Astrocyte of the spinal cord (primary cell): ENCODE results near the gene PRKCH.

Experiments used
- DNase-seq: peaks from one replicate; pipeline ENCODE4 v3.0.0; 2011; ENCODE audit warnings: low read depth, low spot score
- H3K4me3 ChIP-seq: 2 replicates; pipeline ENCODE4 v1.5.1; 2011; ENCODE audit warnings: low read depth, mild to moderate bottlenecking, low read length, moderate library complexity
- CTCF ChIP-seq: IDR thresholded peaks from 2 replicates; pipeline ENCODE4 v1.5.1; 2012; ENCODE audit warnings: low read depth, mild to moderate bottlenecking, low read length, inconsistent platforms
- in situ Hi-C: cut with HindIII; loops from 2 replicates; pipeline ENCODE4 v1.10.0; 2017; ENCODE audit warnings: low sequenced_read_pairs

The PRKCH gene

GRCh38 chr14:61438860-61439765, 117.7 kb downstream of the PRKCH start:
- no peak for TF ChIP-seq CTCF
- in situ Hi-C loops: no loop called here
- H3K4me3 ChIP-seq: no peak overlapping the region
- DNase-seq: peak; percentile 80

GRCh38 chr14:61439779-61440418, 118.5 kb downstream of the PRKCH start:
- no peak overlapping the region for H3K4me3 ChIP-seq
- in situ Hi-C loops: no loop called here
- DNase-seq: no peak
- no peak for TF ChIP-seq CTCF

GRCh38 chr14:61443481-61443880, 122.1 kb downstream of the PRKCH start:
- DNase-seq: no peak
- no peak overlapping the region for H3K4me3 ChIP-seq
- in situ Hi-C loops: no loop called here
- no peak for TF ChIP-seq CTCF

GRCh38 chr14:61444215-61444768, 122.9 kb downstream of the PRKCH start:
- DNase-seq: no peak
- no peak overlapping the region for H3K4me3 ChIP-seq
- TF ChIP-seq CTCF: no peak
- in situ Hi-C loops: no loop called here

GRCh38 chr14:61451491-61451890, 130.1 kb downstream of the PRKCH start:
- DNase-seq: no peak
- no peak for TF ChIP-seq CTCF
- H3K4me3 ChIP-seq: no peak overlapping the region
- in situ Hi-C loops: no loop called here

- no peak for DNase-seq
- TF ChIP-seq CTCF: no peak
- in situ Hi-C loops: no loop called here
Observed at GRCh38 chr14:61451891-61452400, 130.6 kb downstream of the PRKCH start.

More at GRCh38 chr14:61451891-61452400, 130.6 kb downstream of the PRKCH start:
- no peak overlapping the region for H3K4me3 ChIP-seq
